DOHH2 (cell line): Measurements from ENCODE around the gene ADARB1.
"Not testable (repeated sequence)": the region's sequence is repeated elsewhere in the genome, so short reads cannot be mapped to it uniquely, and the experiment has no call there.

Source experiments
- H3F3A ChIP-seq: fragments of 200-600 bp; sonication (generic), shearing (Covaris generic); 2 replicates; pipeline ENCODE4 v1.6.0; 2016; ENCODE audit warnings: antibody characterized with exemption, mild to moderate bottlenecking; ENCODE audit not compliant: control insufficient read depth, insufficient read depth
- H3K27ac ChIP-seq: fragments of 200-600 bp; sonication (generic); 2 replicates; pipeline ENCODE4 v1.5.1; 2014; ENCODE audit warnings: low read depth, mild to moderate bottlenecking, low read length, moderate library complexity
- H3K27me3 ChIP-seq: fragments of 200-600 bp; sonication (generic); 2 replicates; pipeline ENCODE4 v1.6.1; 2014; ENCODE audit warnings: mild to moderate bottlenecking, low read length, mixed read lengths; ENCODE audit not compliant: control insufficient read depth
- H3K36me3 ChIP-seq: fragments of 200-600 bp; sonication (generic); 2 replicates; pipeline ENCODE4 v1.6.1; 2014; ENCODE audit warnings: mild to moderate bottlenecking, low read length, moderate library complexity, mixed read lengths; ENCODE audit not compliant: control insufficient read depth
- H3K4me1 ChIP-seq: fragments of 200-600 bp; sonication (generic); 2 replicates; pipeline ENCODE4 v1.6.1; 2014; ENCODE audit warnings: mild to moderate bottlenecking, low read length, mixed read lengths; ENCODE audit not compliant: control insufficient read depth
- H3K4me2 ChIP-seq: fragments of 200-600 bp; sonication (generic); 2 replicates; pipeline ENCODE4 v1.6.0; 2014; ENCODE audit warnings: mild to moderate bottlenecking, low read length, moderate library complexity
- H3K4me3 ChIP-seq: fragments of 200-600 bp; sonication (generic); 2 replicates; pipeline ENCODE4 v1.5.1; 2014; ENCODE audit warnings: mild to moderate bottlenecking, low read length, mixed read lengths
- H3K79me2 ChIP-seq: fragments of 200-600 bp; sonication (generic); 2 replicates; pipeline ENCODE4 v1.6.1; 2014; ENCODE audit warnings: mild to moderate bottlenecking, low read length, mixed read lengths; ENCODE audit not compliant: control insufficient read depth
- H3K9me2 ChIP-seq: fragments of 200-600 bp; sonication (generic); replicated peaks from 2 replicates; pipeline ENCODE4 v1.6.1; 2014; ENCODE audit warnings: mild to moderate bottlenecking, low read length, mixed read lengths; ENCODE audit not compliant: control insufficient read depth
- H3K9me3 ChIP-seq: fragments of 200-600 bp; sonication (generic); 2 replicates; pipeline ENCODE4 v1.6.1; 2014; ENCODE audit warnings: antibody characterized with exemption, low read length, mixed read lengths; ENCODE audit not compliant: control insufficient read depth, insufficient read depth
- H4K20me1 ChIP-seq: fragments of 200-600 bp; sonication (generic); 2 replicates; pipeline ENCODE4 v1.6.0; 2014; ENCODE audit warnings: low read depth, mild to moderate bottlenecking, antibody characterized with exemption, low read length, moderate library complexity; ENCODE audit not compliant: control insufficient read depth, insufficient read depth
- EZH2phosphoT487 ChIP-seq: fragments of 200-600 bp; sonication (generic); IDR thresholded peaks from 2 replicates; pipeline ENCODE4 v1.6.1; 2017; ENCODE audit warnings: borderline replicate concordance, mild to moderate bottlenecking, antibody characterized with exemption, low read length, moderate library complexity, mixed read lengths
- TF ChIP-seq, protein P1 (sequence below): fragments of 200-600 bp; sonication (generic); IDR thresholded peaks from one replicate; pipeline ENCODE4 v1.5.1; 2014; ENCODE audit warnings: antibody characterized with exemption, mild to moderate bottlenecking, low read depth, low read length; ENCODE audit not compliant: poor library complexity, severe bottlenecking

The ADARB1 gene

DNA sequence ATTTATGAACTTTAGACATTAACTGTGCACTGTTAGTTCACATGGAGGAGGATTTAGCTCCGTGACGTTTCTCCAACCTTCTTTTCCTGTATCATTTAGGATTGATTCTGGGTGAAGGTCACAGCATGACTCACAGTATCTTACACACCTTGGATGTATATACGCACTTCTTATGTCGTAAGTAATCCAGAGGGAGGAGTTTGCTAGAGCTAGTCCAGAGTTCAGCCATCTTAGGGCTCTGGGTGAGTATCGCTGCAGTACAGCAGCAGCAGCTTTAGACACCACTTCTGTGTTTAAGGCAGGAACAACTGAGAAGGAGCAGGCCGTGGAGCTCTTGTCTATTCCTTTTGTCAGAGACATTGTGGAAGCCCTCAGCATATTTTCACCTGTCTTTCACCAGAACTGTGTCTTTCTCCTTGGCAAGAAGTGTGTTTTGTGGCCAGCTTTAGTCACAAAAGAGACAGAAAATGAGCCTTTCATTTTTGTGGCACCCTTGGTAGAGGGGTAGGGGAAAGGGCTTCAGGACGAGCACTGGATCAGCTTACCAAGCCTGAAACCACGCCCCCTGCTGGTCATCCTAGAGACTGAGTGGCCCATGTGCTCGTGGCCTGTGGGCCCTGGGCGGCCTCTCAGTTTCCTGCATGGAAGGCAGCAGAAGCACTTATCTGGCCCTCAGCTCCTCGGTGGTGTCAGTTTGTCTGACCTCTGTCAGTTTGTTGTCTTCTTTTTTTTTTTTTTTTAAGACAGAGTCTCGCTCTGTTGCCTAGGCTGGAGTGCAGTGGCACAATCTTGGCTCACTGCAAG, 64.0 kb downstream of the ADARB1 start:
- Histone ChIP-seq H3K27me3 (peaks cover 6% of the 10 kb centered on the region; the same call in 1 of the 2 replicates), H3K4me1 (no peaks in the 10 kb centered on the region), H3K27ac (no peak overlapping the region), H3K36me3 (no peaks in the 10 kb centered on the region), H3K9me3 (no peaks in the 10 kb centered on the region), H3K4me2 (no peak overlapping the region), H3K4me3 (no peak overlapping the region), H4K20me1 (no peaks in the 10 kb centered on the region), H3K9me2 (no peaks in the 10 kb centered on the region), H3F3A (no peaks in the 10 kb centered on the region), H3K79me2 (no peaks in the 10 kb centered on the region)
- TF ChIP-seq, protein P1, sequence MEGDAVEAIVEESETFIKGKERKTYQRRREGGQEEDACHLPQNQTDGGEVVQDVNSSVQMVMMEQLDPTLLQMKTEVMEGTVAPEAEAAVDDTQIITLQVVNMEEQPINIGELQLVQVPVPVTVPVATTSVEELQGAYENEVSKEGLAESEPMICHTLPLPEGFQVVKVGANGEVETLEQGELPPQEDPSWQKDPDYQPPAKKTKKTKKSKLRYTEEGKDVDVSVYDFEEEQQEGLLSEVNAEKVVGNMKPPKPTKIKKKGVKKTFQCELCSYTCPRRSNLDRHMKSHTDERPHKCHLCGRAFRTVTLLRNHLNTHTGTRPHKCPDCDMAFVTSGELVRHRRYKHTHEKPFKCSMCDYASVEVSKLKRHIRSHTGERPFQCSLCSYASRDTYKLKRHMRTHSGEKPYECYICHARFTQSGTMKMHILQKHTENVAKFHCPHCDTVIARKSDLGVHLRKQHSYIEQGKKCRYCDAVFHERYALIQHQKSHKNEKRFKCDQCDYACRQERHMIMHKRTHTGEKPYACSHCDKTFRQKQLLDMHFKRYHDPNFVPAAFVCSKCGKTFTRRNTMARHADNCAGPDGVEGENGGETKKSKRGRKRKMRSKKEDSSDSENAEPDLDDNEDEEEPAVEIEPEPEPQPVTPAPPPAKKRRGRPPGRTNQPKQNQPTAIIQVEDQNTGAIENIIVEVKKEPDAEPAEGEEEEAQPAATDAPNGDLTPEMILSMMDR: peak; percentile 78
- TF ChIP-seq EZH2phosphoT487: no peak

GRCh38 chr21:45139003-45139360, 64.6 kb downstream of the ADARB1 start:
- not testable (repeated sequence) for H3K9me2 ChIP-seq, H3K4me3 ChIP-seq, H3K4me1 ChIP-seq, H3K27me3 ChIP-seq, H3K27ac ChIP-seq, H3K9me3 ChIP-seq, H3K4me2 ChIP-seq, H3K36me3 ChIP-seq, H3K79me2 ChIP-seq, H4K20me1 ChIP-seq, H3F3A ChIP-seq

GRCh38 chr21:45139473-45139872, 65.1 kb downstream of the ADARB1 start:
- no peak for TF ChIP-seq EZH2phosphoT487
- TF ChIP-seq, protein P1: no peak
- no peaks in the 10 kb centered on the region for H3F3A ChIP-seq
- H3K79me2 ChIP-seq: no peaks in the 10 kb centered on the region
- H3K4me2 ChIP-seq: no peak overlapping the region
- no peak overlapping the region for H3K4me3 ChIP-seq
- peaks cover 5% of the 10 kb centered on the region; the same call in 1 of the 2 replicates for H3K27me3 ChIP-seq
- no peaks in the 10 kb centered on the region for H3K9me2 ChIP-seq
- no peak overlapping the region for H3K27ac ChIP-seq
- H3K9me3 ChIP-seq: no peaks in the 10 kb centered on the region
- H3K4me1 ChIP-seq: no peaks in the 10 kb centered on the region
- no peaks in the 10 kb centered on the region for H3K36me3 ChIP-seq
- H4K20me1 ChIP-seq: no peaks in the 10 kb centered on the region

DNA sequence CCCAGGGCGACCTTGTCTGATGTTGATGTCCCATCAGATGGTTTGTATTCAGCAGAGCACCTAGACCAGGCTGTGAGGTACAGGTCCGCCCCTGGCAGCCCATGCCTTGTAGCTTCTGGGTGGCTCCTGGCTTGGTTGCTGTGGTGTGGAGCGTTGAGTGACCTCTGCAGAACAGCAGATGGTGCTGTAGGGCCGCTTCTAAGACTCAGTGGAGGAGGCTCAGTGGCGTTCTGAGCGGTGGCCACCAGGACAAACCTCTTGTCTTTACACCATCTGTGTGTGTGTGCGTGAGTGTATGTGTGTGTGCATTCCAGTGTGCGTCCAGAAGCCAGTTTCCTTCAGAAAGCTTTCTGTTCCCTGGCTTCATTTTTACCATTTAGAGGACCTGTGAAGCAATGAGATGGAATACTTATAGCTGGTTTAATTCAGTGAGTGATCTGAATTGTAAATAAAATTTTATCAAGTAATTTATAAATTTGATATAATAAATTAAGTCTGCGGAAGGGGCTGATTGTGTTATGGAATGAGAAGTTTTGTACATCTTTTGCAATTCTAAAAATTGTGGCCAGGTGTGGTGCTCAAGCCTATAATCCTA, 66.1 kb downstream of the ADARB1 start:
- Histone ChIP-seq H3K4me1 (no peaks in the 10 kb centered on the region), H3K9me3 (no peaks in the 10 kb centered on the region), H3K4me3 (no peak overlapping the region), H3K27me3 (peaks cover 5% of the 10 kb centered on the region; the same call in 1 of the 2 replicates), H3K79me2 (no peaks in the 10 kb centered on the region), H3K27ac (no peak overlapping the region), H3K36me3 (no peaks in the 10 kb centered on the region), H3K9me2 (no peaks in the 10 kb centered on the region), H3K4me2 (no peak overlapping the region), H4K20me1 (no peaks in the 10 kb centered on the region), H3F3A (no peaks in the 10 kb centered on the region)
- TF ChIP-seq, protein P1: peak; percentile 72
- TF ChIP-seq EZH2phosphoT487: no peak

DNA sequence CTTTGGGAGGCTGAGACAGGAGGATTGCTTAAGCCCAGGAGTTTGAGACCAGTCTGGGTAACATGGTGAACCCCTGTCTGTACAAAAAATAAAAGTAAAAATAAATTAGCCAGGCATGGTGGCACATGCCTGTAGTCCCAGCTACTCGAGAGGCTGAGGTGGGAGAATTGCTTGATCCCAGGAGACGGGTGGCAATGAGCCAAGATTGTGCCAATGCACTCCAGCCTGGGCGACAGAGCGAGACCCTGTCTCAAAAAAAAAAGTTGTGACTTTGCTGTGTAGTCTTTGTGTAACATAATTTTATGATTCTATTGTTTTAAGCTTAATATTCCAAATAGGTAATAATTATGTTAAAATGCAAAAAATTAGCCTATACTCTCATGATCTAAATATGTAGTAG, 66.6 kb downstream of the ADARB1 start:
- H3K9me2 ChIP-seq, H3K4me2 ChIP-seq, H3K27ac ChIP-seq, H3K27me3 ChIP-seq, H4K20me1 ChIP-seq, H3K4me3 ChIP-seq, H3K9me3 ChIP-seq, H3K36me3 ChIP-seq, H3F3A ChIP-seq, H3K79me2 ChIP-seq, H3K4me1 ChIP-seq: not testable (repeated sequence)
